HepG2 (cell line): ENCODE data around the gene TWNK. TPM values are rescaled to one million over a fixed set of nuclear protein-coding genes. Genes with fewer than 3 reads are reported as not detected.

Experiments used
- DZIP1 ChIP-seq: sonication (generic); formaldehyde crosslinking; IDR thresholded peaks from 2 replicates; pipeline ENCODE4 v1.5.0; 2020; ENCODE audit warnings: mild to moderate bottlenecking, missing genetic modification reagents
- EED ChIP-seq: sonication (generic); formaldehyde crosslinking; IDR thresholded peaks from 2 replicates; pipeline ENCODE4 v1.5.0; 2020; ENCODE audit warnings: mild to moderate bottlenecking, missing genetic modification reagents
- ERF ChIP-seq: IDR thresholded peaks from 2 replicates; pipeline ENCODE4 v1.6.1; 2018; ENCODE audit warnings: missing biosample characterization, missing genetic modification reagents
- HNRNPUL1 ChIP-seq: fragments of 200-400 bp; formaldehyde crosslinking; IDR thresholded peaks from 2 replicates; pipeline ENCODE4 v1.6.1; 2017; ENCODE audit warnings: low read depth, mild to moderate bottlenecking, low read length, moderate library complexity
- MEIS2 ChIP-seq: sonication (generic); formaldehyde crosslinking; IDR thresholded peaks from 2 replicates; pipeline ENCODE4 v1.9.0; 2021; ENCODE audit warnings: mild to moderate bottlenecking, missing genetic modification reagents
- POLR2AphosphoS2 ChIP-seq: IDR thresholded peaks from 2 replicates; pipeline ENCODE4 v1.6.1; 2011; ENCODE audit warnings: low read depth, low read length, improper control_type of control experiment
- SRSF1 ChIP-seq: fragments of 200-400 bp; formaldehyde crosslinking; optimal IDR thresholded peaks from 2 replicates; pipeline ENCODE3; 2017; ENCODE audit warnings: mild to moderate bottlenecking, low read depth, low read length, moderate library complexity
- ZNF276 ChIP-seq: sonication (generic); formaldehyde crosslinking; IDR thresholded peaks from 2 replicates; pipeline ENCODE4 v1.4.0; 2020; ENCODE audit warnings: mild to moderate bottlenecking, low read depth, missing genetic modification reagents
- ZNF556 ChIP-seq: sonication (generic); formaldehyde crosslinking; IDR thresholded peaks from 2 replicates; pipeline ENCODE4 v1.4.0; 2020; ENCODE audit warnings: mild to moderate bottlenecking, missing genetic modification reagents, borderline replicate concordance
- ZNF749 ChIP-seq: sonication (generic); formaldehyde crosslinking; IDR thresholded peaks from 2 replicates; pipeline ENCODE4 v1.8.0; 2022; ENCODE audit warnings: mild to moderate bottlenecking, missing genetic modification reagents, moderate library complexity, borderline replicate concordance
- polyA plus RNA-seq, 8 experiments: library from polyadenylated mRNA; depleted of rRNA in 3 of 8; stranded (reverse) in 7 of 8; unstranded in 1 of 8; fragments of >200 nt; fragmentation: Illumina TruSeq in 4 of 8; extraction: Trizol in 4 of 8; gene quantifications; 2 replicates each; pipeline versions ENCODE4 v1.2.1 to v1.2.3, GENCODE V29; 2011 to 2016; ENCODE audit warnings: low read depth in 4 of 8, missing spikeins in 1 of 8, mixed read lengths in 1 of 8; ENCODE audit not compliant: insufficient read depth in 1 of 8
- total RNA-seq, 5 experiments: library from RNA; depleted of rRNA; stranded (reverse); fragments of >200 nt; fragmentation: Illumina TruSeq; extraction: Trizol; gene quantifications; 2 replicates each; pipeline ENCODE4 v1.2.3, GENCODE V29; 2016; ENCODE audit warnings: low read depth in 1 of 5
- TF ChIP-seq, protein P1 (sequence below): sonication (generic); formaldehyde crosslinking; IDR thresholded peaks from 2 replicates; pipeline ENCODE4 v1.4.0; 2020; ENCODE audit warnings: missing genetic modification reagents
- TF ChIP-seq, protein P2 (sequence below): sonication (generic); formaldehyde crosslinking; IDR thresholded peaks from 2 replicates; pipeline ENCODE4 v1.4.0; 2020; ENCODE audit warnings: missing genetic modification reagents
- TF ChIP-seq, protein P3 (sequence below): sonication (generic); formaldehyde crosslinking; IDR thresholded peaks from 2 replicates; pipeline ENCODE4 v1.4.0; 2020; ENCODE audit warnings: missing genetic modification reagents, mild to moderate bottlenecking, borderline replicate concordance

TWNK gene
- total and polyA plus RNA-seq, 2 of the 13 experiments (the other 11 are each of a cell fraction or from before 2014, with no cell fraction given) = 10.7 to 16.5 TPM

GRCh38 chr10:100998991-100999741 is 11.8 kb downstream of the TWNK start (continued):
- TF ChIP-seq, protein P1, sequence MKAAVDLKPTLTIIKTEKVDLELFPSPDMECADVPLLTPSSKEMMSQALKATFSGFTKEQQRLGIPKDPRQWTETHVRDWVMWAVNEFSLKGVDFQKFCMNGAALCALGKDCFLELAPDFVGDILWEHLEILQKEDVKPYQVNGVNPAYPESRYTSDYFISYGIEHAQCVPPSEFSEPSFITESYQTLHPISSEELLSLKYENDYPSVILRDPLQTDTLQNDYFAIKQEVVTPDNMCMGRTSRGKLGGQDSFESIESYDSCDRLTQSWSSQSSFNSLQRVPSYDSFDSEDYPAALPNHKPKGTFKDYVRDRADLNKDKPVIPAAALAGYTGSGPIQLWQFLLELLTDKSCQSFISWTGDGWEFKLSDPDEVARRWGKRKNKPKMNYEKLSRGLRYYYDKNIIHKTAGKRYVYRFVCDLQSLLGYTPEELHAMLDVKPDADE (CRISPR knock-in tag) = peak; percentile 38; the same call in 1 of the 2 replicates
- TF ChIP-seq EED (CRISPR knock-in tag) = no peak
- TF ChIP-seq HNRNPUL1 = 0 out of 2 replicates have a peak, but pooled peaks have one; percentile 31
- TF ChIP-seq, protein P2, sequence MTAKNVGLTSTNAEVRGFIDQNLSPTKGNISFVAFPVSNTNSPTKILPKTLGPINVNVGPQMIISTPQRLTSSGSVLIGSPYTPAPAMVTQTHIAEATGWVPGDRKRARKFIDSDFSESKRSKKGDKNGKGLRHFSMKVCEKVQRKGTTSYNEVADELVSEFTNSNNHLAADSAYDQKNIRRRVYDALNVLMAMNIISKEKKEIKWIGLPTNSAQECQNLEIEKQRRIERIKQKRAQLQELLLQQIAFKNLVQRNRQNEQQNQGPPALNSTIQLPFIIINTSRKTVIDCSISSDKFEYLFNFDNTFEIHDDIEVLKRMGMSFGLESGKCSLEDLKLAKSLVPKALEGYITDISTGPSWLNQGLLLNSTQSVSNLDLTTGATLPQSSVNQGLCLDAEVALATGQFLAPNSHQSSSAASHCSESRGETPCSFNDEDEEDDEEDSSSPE = peak; percentile 75
- 0 out of 2 replicates have a peak, but pooled peaks have one; percentile 32 for TF ChIP-seq ERF
- TF ChIP-seq SRSF1 = peak; percentile 25
- TF ChIP-seq ZNF556 (CRISPR knock-in tag) = peak; percentile 80; the same call in 1 of the 2 replicates
- 0 out of 2 replicates have a peak, but pooled peaks have one; percentile 22 for TF ChIP-seq MEIS2 (CRISPR knock-in tag)
- no peak for TF ChIP-seq POLR2AphosphoS2
- no peak for TF ChIP-seq ZNF749
- TF ChIP-seq ZNF276 (CRISPR knock-in tag) = no peak
- TF ChIP-seq DZIP1 (CRISPR knock-in tag) = peak; percentile 49; the same call in 1 of the 2 replicates
- TF ChIP-seq, protein P3, sequence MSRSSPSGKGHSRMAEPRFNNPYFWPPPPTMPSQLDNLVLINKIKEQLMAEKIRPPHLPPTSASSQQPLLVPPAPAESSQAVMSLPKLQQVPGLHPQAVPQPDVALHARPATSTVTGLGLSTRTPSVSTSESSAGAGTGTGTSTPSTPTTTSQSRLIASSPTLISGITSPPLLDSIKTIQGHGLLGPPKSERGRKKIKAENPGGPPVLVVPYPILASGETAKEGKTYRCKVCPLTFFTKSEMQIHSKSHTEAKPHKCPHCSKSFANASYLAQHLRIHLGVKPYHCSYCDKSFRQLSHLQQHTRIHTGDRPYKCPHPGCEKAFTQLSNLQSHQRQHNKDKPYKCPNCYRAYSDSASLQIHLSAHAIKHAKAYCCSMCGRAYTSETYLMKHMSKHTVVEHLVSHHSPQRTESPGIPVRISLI = 0 out of 2 replicates have a peak, but pooled peaks have one; percentile 16
